ENCODE results near the gene SMAD3. TPM values are rescaled to one million over a fixed set of nuclear protein-coding genes. Genes with fewer than 3 reads are reported as not detected.

SMAD3 gene
- total RNA-seq, 1 experiment from 2014 or later = 82.5 TPM

DNA sequence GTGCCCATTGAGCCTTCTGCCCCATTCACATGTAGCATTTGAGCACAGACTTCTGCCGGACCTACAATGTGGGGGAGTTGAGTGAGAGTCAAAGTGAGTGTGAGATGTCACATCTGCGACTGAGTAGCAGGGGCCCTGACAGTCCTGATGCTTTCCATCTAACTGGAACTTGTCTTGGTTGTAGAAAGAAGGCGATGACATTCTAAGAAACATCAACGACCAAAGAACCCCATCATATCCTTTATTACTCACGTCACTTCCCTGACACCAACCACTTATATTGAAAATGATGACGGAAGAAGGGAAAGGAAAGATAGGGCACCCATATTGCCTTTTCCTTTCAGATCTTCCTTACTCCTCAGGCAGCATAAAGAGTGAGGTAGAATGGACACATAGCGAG, 30.5 kb downstream of the SMAD3 start:
- DNase-seq (ENCODE audit: low spot score) = no peak

DNA sequence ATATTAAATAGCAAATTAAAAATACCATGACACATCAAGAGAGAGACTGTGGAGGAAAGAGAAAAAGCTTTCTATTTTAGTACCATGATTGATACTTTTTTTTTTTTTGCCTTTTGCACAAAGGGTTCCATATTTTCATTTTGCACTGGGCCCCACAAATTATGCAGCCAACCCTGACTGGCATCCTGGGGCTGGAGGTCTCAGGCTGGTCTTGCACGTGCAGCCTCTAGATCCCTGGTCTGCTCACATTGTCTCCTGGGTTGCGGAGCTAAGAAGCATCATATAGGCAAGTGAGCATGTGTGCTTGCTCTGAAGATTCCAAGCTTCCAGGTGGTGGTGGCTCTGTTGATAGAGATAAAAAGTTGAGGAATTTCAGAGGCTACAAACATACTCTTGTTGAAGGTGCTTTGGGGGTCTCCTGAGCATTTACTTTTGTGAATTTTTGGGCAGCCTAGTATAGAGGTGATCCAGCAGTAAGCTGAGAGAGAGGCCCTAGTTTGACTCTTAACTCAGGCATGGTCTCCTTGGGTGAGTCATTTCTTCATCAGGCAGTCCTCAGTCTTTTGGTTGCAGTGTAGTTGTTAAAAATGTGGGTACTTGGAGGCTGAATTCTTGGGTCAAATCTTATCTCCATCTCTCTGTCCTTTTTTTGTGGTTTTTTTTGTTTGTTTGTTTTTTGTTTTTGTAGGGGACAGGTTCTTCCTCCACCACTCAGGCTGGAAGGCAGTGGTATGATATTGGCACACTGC, 31.3 kb downstream of the SMAD3 start:
- no peak for DNase-seq (ENCODE audit: low spot score)

DNA sequence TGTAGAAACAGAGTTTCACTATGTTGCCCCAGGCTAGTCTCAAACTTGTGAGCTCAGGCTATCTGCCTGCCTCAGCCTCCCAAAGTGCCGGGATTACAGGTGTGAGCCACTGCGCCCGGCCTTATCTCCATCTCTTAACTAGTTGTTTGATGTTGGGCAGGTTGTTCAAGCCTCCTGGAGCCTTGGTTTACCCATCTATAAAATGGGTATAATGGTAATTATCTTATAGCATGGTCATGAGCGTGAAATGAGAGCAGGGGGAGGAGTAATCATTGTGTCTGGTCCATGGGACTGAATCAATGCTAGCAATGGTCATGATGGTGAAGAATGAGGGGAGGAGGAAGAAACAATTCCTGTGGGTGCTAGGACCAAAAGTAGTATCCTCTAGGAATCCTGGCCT, 32.0 kb downstream of the SMAD3 start:
- no peak for DNase-seq (ENCODE audit: low spot score)

DNA sequence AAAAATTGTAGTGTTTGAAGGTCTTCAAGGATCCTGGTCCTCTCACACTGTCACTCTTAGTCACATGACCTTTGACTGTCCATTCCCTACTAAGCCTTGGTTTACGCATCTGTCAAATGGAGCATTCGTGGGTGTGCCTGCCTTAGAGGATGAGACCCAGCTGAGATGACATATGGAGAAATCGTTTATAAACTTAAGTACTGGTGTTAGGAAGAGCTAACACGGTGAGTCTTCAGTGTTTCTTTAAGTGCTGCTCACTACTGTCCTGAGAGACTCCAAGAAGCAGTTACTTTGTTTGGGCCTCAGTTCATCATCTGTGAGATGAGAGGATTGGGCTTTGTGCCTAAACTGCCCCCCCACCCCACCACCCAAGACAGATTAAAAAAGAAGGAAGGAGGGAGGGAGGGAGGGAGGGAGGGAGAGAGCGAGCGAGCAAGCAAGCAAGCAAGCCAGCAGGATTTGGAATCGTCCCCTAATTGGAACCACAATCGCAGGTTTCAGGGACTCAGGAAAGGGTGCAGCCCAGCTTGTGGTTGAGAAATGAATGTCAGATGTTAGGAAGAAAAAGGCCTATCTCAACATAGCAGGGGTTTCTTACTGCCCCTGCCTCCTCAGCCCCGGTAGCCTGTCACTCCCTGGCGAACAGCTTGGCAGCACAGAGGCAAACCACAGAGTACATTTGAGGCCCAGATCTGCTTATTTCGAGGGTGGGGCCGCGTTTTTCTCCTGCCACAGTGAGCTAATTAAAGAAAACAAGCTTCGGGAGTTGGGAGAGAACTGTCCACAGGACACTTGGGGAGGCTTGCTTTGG, 32.7 kb downstream of the SMAD3 start:
- DNase-seq (ENCODE audit: low spot score) = peak; percentile 70

DNA sequence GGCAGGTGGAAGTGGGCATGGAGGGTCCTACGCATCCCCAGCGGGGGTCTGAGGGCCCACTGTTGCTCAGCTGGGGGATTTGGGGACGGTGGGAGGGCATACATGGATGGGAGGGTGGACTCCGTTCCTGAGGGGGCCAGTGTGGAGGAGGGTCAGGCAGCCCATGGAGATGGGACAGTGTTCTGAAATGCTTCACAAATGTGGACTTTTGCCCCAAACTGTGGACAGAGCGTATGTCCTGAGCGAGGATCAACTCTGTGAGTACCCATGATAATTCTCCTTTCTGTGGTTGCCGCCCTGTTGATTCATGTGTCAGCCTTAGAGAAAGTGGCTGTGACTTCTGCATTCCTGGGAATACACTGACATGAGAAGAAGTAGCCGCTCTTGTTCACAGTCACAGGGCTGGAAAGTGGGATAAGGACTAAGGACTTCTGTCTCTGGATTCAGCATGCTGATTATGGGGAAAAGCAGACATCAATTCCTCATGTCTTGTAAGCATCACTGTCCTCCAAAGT, 33.4 kb downstream of the SMAD3 start:
- DNase-seq (ENCODE audit: low spot score) = peak; percentile 54

DNA sequence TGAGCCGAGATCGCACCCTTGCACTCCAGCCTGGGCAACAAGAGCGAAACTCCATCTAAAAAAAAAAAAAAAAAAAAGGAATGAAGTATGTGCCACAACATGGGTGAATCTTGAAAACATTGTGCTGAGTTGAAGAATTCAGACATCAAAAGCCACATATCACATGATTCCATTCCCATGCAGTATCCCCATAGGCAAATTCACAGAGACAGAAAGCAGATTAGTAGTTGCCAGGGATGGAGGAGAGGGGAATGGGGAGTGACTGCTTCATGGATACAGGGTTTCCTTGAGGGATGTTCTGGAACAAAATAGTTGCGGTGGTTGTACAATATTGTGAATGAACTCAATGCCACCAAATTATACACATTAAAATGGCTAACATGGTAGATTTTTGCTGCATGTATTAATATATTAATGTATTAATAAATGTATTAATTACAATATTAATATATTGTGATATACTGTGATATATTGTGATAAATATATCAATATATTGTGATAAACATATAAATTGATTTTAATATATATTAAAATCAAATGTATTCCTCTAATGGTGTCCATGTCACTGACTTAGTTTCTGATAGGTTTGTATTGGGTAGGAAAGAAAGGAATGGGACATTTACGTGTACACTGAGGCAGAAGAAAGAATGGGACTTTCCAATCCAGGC, 34.9 kb downstream of the SMAD3 start:
- no peak for DNase-seq (ENCODE audit: low spot score)

DNA sequence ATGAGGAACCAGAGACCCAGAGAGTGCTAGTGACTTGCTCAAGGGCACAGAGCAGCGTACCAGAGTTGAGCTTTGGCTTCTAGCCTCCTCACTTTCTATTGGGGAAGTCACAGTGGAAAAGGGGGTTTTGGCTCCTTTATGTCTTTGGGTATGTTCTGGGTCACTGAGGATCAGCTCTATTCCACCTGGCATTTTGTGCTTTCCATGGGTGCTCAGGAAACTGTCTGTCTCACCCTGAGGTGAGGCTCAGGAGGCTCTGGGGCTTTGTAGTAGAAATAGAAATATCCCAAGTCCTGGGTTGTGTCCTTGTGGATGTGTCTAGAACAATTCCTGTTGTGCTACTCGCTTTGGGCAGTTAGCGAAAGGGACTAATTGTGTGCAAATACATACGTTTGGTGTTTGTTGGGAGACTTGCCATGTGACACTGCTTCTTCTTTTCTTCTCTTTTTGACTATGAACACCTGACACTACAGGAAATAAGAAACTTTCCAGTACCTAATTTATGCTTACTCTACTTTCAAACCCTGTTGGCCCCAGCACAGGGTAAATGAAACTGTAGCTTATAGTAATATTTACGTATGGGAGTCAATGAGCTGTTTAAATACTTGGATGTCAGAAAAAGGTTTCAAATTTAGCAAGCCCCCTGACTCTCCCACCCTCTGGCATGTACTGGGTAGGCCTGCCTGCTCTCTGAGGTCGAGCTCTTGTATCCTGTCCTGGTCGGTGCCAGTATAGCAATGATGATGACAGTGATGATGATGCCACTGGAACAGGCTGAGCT, 35.6 kb downstream of the SMAD3 start:
- no peak for DNase-seq (ENCODE audit: low spot score)

DNA sequence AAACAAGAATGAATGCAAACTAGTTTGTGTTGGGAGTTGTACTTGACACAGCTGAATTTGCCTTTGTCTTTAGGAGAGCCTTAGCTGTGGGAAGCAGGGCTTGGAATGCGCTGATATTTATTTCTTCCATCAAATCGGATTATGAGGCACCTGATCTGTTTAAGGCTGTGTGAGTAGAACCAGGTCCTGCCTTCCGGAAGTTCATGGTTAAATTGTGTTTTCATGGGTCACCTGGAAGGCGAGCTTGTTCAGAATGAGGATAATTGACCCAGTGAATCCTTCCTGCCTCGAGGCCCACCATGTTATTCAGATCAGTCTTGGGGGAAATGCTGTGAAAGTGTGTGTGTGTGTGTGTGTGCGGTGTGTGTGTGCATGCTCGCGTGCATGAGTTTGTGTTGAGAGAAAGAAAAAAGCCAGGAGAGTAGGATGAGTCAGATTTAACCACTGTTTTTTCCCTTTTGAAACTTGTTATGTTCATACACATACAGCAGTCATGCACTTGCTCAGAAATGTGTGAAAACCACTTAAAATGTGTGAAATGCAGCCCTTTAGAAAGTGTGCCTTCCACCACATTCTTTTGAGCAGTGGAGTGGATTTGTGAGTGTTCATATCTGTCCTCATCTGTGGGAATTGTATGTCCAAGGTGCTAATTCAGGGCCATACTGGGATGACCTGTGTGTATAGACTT, 36.7 kb downstream of the SMAD3 start:
- DNase-seq (ENCODE audit: low spot score) = no peak

DNA sequence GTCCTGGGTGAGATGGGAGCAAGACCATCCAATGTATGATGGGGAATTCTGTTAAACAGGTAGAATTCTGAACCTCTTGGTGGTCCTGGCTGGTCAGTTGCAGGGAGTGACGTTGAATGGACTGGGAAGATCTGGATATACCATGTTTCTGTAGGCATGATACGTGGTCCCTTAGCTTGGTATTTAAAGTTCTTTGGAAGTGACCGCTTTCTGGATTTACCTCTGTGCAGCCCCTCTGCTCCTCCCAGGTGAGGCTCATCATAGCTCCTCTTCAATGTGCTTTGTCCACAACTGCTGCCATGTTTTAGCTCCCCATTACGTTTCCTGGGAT, 37.2 kb downstream of the SMAD3 start:
- no peak for DNase-seq (ENCODE audit: low spot score)

DNA sequence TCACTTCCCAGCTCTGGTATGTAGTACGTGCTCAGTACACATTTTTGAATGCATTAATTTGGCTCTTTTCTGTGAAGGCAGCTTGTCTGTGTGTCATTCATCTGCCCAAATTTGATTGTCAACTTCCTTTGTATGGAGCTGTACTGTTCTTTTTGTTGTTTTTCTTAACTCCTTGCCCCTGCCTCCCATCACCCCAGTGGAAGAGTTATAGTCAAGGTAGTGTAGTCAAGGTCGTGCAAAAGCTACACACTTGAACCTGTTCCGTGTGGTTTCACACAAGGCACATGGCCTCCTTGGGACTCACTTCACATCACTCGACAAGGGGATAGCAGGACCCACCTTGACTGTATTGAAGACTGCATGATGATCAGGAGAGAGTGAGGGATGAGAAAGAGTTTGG, 37.6 kb downstream of the SMAD3 start:
- no peak for DNase-seq (ENCODE audit: low spot score)

DNA sequence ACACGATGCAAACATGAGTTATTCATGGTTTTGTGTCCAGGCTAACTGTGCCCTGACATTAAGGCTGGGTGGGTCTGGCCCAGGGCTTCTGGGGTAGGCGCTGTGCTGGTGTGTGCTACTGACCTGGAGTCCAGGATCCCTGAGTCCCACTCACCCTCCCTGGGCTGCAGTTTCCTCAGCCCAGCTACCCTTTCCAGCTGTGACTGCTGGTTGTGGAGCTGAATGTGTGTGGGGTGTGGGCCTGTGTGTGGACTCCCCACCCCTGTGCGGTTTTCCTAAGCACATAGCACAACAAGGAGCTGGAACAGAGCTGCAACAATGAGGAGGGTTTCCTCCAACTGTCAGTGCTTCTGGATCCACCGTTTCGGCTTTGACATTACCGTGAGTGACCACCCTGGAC, 38.0 kb downstream of the SMAD3 start:
- no peak for DNase-seq (ENCODE audit: low spot score)

DNA sequence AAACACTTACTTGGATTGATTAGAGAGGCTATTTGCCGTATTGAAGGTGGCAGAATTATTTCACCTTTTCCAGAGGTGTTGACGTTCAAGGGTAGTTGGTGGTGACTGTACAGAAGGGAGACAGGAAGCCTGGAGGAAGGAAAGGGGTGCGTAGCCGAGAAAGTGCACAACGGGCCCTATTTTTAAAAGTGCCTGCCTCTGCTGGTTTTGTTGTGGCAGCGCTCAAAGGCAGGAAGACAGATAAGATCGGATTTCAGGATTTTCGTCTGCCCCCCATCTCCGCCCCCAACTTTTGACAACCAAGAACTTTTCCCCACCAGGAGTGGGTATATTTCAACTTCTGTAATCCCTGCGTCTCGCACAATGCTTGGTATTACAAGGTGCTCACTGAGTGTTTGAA, 38.5 kb downstream of the SMAD3 start:
- DNase-seq (ENCODE audit: low spot score) = no peak

DNA sequence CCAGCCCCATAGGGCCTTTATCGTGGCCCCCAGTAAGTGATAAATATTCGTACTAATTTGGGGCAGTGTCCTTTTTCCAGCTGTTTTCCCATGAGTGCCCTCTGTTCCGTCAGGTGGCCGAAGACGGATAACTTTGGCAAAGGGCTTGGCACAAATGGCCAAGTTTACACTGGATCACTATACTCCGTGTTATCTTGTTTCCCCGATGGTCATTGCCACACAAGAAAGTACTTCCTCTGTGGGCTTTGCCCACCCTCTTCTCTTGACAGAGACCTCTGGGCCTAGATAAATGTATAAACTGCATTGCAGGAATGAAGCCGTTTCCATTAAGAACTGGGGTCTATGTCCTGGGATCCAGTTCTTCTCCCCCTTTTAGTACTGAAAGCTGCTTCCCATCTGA, 39.1 kb downstream of the SMAD3 start:
- no peak for DNase-seq (ENCODE audit: low spot score)

DNA sequence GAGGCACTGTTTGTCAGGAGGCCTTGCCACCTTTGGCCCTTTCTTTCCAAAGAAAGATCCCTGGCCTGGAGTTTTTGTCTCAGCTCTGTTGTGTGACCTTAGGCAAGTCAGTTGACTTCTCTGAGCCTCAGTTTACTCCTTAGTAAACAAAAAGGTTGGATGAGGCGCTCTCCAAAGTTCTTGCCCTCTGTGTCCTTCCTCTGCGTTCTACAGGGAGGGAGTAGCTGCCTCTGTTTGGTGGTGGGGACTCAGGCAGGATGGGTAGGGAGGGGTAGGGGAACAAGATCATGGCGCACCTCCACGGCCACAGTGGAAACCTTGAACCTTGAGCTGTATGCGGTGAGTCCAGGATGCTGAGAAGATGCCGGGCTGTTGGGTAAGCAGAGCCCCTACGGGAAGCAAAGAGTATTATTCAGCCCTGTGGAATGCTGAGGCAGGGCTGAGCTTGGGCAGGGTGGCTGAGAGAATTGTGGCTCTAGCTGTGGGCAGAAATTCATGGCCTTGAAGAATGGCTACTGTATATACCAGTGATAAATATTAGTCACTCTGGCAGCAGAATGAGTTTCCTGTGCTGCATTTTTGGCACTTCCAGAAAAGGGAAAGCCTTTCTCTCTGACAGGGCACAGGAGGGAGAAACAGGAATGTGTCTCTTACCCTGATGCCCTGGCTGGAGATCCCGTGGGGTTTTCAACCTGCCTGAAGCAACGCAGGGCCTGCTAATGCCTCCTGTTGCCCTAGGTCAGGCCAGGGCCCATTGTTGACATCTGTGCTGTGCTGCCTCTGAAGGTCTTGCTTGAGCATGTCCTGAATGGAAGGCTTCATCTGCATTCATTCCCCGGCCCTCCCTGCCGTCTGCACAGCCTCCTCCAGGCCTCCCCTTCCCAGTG, 39.9 kb downstream of the SMAD3 start:
- peak; percentile 94 for DNase-seq (ENCODE audit: low spot score)

DNA sequence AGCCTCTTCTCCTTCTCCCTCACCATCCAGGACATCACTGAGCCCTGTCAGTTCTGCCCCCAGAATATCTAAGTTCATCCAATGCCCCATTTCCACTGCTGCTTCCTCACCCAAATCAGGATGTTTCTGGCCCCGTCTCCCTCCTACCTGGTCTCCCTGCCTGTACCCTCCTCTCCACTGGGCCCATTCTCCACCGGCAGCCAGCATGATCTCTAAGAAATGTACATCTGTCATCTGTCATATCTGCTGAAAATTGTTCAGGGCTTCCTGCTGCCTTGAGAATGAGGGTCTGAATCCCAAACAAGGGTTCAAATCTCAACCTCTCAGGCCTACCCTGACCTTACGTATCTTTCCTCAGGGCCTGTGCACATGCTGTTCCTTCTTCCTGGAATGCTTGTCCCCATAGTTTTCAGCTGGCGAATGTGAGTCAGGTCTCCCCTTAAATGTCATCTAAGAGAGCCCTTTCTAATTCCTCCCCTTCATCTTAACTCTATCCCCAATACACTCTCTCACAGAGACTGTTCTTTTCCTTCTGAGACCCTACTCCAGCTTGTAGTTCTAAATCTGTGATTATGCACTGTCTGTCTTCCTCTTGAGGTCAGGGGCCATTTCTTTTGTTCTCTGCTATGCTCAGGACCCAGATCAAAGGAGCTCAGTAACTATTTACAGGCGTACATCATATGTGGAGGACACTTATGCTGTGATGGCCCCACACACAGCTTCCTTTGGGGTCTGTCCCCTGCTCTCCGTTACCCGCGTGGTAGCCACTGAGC, 40.8 kb downstream of the SMAD3 start:
- DNase-seq (ENCODE audit: low spot score) = no peak

DNA sequence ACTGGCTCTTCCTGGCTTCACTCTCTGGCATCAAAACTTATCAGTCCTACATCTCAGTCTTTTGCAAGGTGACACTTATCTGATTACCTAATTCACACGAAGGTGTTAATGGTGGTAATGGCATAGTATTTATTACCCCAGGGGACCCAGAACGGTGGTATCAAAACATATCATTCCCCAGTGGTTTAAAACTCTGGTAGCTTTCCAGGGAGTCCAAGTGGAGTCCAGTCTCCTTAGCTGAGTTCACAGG, 41.3 kb downstream of the SMAD3 start:
- no peak for DNase-seq (ENCODE audit: low spot score)

DNA sequence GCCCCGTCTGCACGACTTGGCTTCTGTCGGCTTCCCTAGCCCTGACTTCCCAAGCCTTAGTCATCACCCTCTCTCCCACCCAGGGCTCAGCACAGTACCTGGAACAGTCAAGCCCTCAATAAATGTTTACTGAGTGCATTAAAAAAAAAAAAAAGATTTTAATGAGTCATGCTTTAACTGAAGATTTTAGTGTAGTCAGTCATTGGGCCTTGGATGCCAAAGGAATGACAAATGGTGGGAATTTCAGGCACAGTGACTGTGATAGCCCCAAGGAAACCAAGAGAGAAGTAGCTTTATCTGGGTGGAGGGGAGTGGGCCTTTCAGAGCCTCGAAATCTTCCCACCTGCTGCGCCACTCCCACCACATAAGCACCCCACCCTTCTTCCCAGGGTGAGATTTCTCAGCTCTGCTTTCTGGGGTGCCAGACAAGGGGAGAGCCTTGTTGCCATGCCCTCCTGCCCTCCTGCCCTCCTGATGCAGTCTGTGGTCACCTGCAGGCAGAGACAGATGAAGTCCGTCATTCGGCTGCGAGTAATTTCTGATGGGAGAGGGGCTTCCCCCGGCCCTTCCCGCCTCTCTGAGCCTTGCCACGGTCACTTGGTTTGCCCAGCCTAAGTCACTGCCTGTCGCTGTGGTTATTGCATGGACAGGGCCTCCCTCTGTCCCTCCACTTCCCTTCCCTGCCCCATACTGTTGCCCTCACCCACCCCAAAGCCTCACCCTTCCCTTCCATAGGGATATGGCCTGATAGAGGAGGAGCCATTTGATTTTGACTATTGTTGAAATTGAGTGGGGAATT, 41.8 kb downstream of the SMAD3 start:
- peak; percentile 97 for DNase-seq (ENCODE audit: low spot score)

DNA sequence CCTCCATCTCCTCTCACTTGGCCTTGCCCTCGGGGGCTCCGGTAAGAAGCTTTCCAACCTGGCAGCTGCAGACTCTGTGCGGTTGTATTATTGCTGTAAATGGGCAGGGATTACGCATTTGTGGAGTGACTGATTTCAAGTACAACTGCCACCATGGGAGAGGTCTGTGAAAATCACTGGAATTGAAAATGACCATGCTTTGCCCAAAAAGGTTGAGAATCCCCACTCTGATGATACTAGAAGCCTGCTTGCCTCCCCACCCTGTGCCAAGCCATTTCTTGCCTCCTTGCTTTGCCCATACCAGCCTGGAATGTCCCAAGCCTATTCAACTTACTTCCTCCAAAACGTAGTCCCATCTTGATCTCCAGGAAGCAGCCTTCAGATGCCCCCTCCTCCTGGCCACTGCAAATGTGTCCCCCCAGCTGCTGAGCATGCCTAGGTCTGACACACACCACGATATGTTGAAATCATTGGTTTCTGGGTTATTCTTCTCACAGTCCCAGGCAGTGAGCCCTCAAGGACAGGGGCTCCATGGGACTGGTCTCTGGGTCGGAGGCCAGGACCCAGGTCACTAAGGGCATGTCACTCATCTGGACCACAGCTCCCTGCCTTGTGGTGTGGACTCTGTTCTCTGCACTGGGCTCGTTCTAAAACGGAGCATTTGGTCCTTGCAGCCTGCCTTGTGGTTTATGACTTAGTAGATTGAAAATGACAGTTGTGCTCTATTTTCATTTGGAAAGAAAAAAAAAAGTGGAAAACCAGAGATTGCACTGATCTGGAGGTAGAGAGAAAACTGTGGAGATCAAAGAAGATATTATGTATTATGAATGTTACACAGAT, 42.9 kb downstream of the SMAD3 start:
- no peak for DNase-seq (ENCODE audit: low spot score)

Measured in HT-29 (cell line).